ENCODE measurements around the gene CD40.
A peak's percentile ranks its signal among the peaks of the same experiment; 100 is the strongest.

CD40 gene

DNA sequence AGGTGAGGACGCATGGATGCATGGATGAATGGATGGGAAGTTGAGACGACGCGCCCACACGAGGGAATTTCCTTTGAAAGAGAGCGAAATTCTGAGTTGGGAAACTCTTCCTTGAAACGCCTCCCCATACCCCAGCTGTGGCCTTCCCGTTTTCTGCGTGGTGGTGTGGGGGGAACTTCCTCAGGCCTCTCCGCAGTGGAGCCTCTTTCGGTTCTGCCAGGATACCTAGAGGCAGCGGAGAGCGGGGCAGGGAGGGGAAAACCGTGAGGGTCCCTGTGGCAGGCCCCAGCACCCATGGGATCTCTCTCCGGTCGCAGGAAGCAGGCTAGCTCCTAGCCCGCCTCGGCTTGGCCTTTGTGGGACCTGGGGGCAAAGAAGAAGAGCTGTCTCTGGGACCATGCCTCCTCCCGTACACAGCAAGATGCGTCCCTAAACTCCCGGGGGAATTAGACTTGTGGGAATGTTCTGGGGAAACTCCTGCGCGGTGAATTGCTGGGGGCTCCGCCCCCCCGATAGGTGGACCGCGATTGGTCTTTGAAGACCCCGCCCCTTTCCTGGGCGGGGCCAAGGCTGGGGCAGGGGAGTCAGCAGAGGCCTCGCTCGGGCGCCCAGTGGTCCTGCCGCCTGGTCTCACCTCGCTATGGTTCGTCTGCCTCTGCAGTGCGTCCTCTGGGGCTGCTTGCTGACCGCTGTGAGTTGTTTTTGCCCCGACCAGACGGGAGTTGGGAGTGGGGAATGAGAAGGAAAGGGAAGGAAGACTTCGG, at the start of gene CD40:
Gene CD40 (plus strand): TSS at position 611 of the 764 bp plus-strand sequence. CDS start 30 bp downstream, at position 641.
- peak within 1 kb of the TSS; percentile 65 to 84 (median 75) for H3K9ac ChIP-seq (ENCODE audit: low read length in 5 of 5)
- H3K36me3 ChIP-seq (ENCODE audit: control insufficient read depth in 5 of 5, insufficient read depth in 5 of 5, low read length in 5 of 5): peaks cover 0 to 12% (median 11%) of the 10 kb centered on the region in 5 donors
- H3K4me3 ChIP-seq (ENCODE audit: low read depth in 1 of 5, low read length in 5 of 5): peak within 1 kb of the TSS; percentile 69 to 81 (median 72)
- peaks cover 8 to 52% (median 42%) of the 10 kb centered on the region in 5 donors for H3K4me1 ChIP-seq (ENCODE audit: control insufficient read depth in 5 of 5, insufficient read depth in 5 of 5, low read length in 5 of 5)
- H3K27me3 ChIP-seq (ENCODE audit: control insufficient read depth in 5 of 5, insufficient read depth in 4 of 5, low read length in 5 of 5): peaks cover 0 to 2% (median 0%) of the 10 kb centered on the region in 5 donors
- peak within 1 kb of the TSS; percentile 88 for H3K27ac ChIP-seq (ENCODE audit: low read depth, low read length)
- no peaks in the 10 kb centered on the region for H3K9me3 ChIP-seq (ENCODE audit: control insufficient read depth in 5 of 5, low read length in 5 of 5)

DNA sequence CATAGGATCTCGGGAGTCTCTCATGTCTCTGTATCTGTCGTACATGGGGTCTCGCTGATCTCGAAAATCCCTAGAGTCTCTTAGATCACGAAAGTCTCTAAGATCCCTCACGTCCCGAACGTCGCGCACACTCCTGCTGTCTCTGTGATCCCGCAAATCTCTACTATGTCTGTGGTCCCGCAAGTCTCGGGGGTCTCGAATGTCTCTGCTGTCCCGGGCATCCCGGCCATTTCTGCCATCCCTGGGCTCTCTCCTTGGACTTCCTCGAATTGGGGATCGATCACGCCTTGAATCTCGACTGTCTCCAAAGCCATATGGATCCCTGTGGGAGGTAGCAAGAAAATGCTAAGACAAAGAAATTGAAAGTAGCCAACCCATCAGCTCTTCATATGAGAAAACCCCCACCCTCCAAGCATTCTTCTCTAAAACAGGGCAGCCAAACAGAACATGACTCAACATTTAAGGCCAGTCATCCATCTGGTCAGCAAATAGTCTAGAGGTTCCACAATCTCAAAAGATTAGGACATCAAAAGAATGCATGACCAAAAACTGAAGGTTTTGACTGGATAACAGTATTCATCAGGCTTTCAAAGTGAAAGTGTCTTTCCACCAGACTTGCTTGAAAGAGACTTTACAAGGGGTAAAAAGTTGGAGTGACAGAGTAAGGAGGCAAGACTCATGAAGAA, 47.8 kb upstream of the CD40 start:
- Histone ChIP-seq H3K9ac (ENCODE audit: low read length in 5 of 5) (no peak overlapping the region), H3K27ac (ENCODE audit: low read depth, low read length) (no peak overlapping the region), H3K36me3 (ENCODE audit: control insufficient read depth in 5 of 5, insufficient read depth in 5 of 5, low read length in 5 of 5) (peaks cover 49 to 69% (median 60%) of the 10 kb centered on the region in 5 donors), H3K4me3 (ENCODE audit: low read depth in 1 of 5, low read length in 5 of 5) (no peak overlapping the region), H3K4me1 (ENCODE audit: control insufficient read depth in 5 of 5, insufficient read depth in 5 of 5, low read length in 5 of 5) (no peaks in the 10 kb centered on the region), H3K9me3 (ENCODE audit: control insufficient read depth in 5 of 5, low read length in 5 of 5) (no peaks in the 10 kb centered on the region), H3K27me3 (ENCODE audit: control insufficient read depth in 5 of 5, insufficient read depth in 4 of 5, low read length in 5 of 5) (no peaks in the 10 kb centered on the region)

DNA sequence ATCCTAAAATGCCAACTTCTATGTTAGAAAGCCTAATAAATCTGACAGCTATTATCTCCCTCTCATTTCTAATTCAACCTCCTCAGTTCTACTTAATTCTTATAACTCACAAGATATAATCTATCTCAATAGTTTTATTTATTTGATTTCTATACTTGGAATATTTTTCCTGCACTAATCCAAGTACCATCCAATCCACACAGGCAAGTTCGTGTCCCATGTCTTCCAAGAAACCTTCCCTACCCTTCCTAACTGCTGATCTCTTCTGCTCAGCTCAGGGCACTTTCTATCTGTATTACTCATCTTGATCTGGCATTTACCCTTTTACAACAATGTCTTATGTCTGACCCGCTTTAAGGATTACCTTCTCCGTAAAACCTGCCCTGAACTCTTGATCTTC, 46.5 kb upstream of the CD40 start:
- H3K4me3 ChIP-seq (ENCODE audit: low read depth in 1 of 5, low read length in 5 of 5): no peak overlapping the region
- peaks cover 48 to 64% (median 52%) of the 10 kb centered on the region in 5 donors for H3K36me3 ChIP-seq (ENCODE audit: control insufficient read depth in 5 of 5, insufficient read depth in 5 of 5, low read length in 5 of 5)
- H3K9ac ChIP-seq (ENCODE audit: low read length in 5 of 5): no peak overlapping the region
- no peaks in the 10 kb centered on the region for H3K4me1 ChIP-seq (ENCODE audit: control insufficient read depth in 5 of 5, insufficient read depth in 5 of 5, low read length in 5 of 5)
- no peak overlapping the region for H3K27ac ChIP-seq (ENCODE audit: low read depth, low read length)
- H3K27me3 ChIP-seq (ENCODE audit: control insufficient read depth in 5 of 5, insufficient read depth in 4 of 5, low read length in 5 of 5): no peaks in the 10 kb centered on the region
- no peaks in the 10 kb centered on the region for H3K9me3 ChIP-seq (ENCODE audit: control insufficient read depth in 5 of 5, low read length in 5 of 5)

DNA sequence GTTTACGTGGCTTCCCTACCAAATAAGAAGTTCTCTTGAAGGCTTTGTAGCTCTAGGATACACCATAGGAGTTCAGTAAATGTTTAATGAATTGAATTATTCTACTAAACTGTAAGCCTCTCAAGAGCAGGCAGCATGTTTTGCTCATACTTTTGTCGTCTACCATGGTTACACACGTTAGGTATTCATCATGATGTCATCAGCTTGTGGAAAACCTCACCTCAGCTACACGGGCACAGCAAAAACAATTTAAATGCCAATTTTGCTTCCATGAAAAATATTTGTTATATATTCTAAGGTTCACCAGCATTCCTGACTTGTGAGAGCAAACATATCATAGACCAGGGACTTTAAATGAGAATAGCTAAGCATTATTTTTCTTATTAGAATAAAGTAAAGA, 45.1 kb upstream of the CD40 start:
- Histone ChIP-seq H3K9me3 (ENCODE audit: control insufficient read depth in 5 of 5, low read length in 5 of 5) (no peaks in the 10 kb centered on the region), H3K36me3 (ENCODE audit: control insufficient read depth in 5 of 5, insufficient read depth in 5 of 5, low read length in 5 of 5) (peaks cover 44 to 62% (median 48%) of the 10 kb centered on the region in 5 donors), H3K4me1 (ENCODE audit: control insufficient read depth in 5 of 5, insufficient read depth in 5 of 5, low read length in 5 of 5) (no peaks in the 10 kb centered on the region)

DNA sequence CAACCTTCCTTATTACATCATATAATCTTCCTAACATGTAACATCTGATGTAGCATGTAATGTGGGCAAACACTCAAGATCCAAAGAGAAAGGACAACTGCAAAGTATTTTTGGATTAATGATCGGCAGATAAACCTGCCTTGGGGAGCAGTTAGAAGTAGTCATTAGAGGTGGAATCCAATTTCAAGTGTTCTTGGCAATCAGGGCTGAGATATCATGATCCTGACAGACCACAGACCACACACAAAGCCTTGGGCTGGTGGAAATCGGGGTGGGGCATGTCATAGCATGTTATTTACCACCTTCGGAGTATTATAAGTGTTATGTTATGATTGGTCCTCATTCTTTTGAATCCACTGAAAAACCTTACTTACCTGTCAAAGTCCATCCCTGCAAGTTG, 44.7 kb upstream of the CD40 start:
- Histone ChIP-seq H3K4me3 (ENCODE audit: low read depth in 1 of 5, low read length in 5 of 5) (no peak overlapping the region), H3K4me1 (ENCODE audit: control insufficient read depth in 5 of 5, insufficient read depth in 5 of 5, low read length in 5 of 5) (no peaks in the 10 kb centered on the region), H3K36me3 (ENCODE audit: control insufficient read depth in 5 of 5, insufficient read depth in 5 of 5, low read length in 5 of 5) (peaks cover 44 to 62% (median 49%) of the 10 kb centered on the region in 5 donors), H3K9ac (ENCODE audit: low read length in 5 of 5) (no peak overlapping the region), H3K27ac (ENCODE audit: low read depth, low read length) (no peak overlapping the region), H3K27me3 (ENCODE audit: control insufficient read depth in 5 of 5, insufficient read depth in 4 of 5, low read length in 5 of 5) (no peaks in the 10 kb centered on the region), H3K9me3 (ENCODE audit: control insufficient read depth in 5 of 5, low read length in 5 of 5) (no peaks in the 10 kb centered on the region)

More for the DNA sequence above, 45.1 kb upstream of the CD40 start:
- no peaks in the 10 kb centered on the region for H3K27me3 ChIP-seq (ENCODE audit: control insufficient read depth in 5 of 5, insufficient read depth in 4 of 5, low read length in 5 of 5)
- no peak overlapping the region for H3K4me3 ChIP-seq (ENCODE audit: low read depth in 1 of 5, low read length in 5 of 5)
- H3K9ac ChIP-seq (ENCODE audit: low read length in 5 of 5): no peak overlapping the region
- H3K27ac ChIP-seq (ENCODE audit: low read depth, low read length): no peak overlapping the region

DNA sequence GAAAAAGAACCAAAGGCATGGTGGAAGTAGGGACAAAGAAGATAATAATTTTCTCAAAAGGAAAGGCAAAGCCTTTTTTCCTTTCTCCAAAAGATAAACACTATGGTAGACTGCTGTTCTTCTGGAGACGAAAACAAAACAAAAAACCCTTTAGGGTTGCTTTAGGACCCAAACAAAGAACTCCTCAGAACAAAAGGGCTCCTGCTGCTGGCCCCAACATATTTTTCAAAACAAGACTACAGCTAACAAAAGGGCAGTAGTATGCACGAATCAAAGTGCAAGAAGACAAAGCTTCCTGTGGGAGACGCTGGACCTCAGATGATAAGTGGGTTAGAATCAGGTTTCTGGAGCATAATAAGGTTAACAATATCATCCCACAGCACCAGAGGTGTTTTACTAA, 44.1 kb upstream of the CD40 start:
- Histone ChIP-seq H3K4me1 (ENCODE audit: control insufficient read depth in 5 of 5, insufficient read depth in 5 of 5, low read length in 5 of 5) (no peaks in the 10 kb centered on the region), H3K36me3 (ENCODE audit: control insufficient read depth in 5 of 5, insufficient read depth in 5 of 5, low read length in 5 of 5) (peaks cover 48 to 63% (median 51%) of the 10 kb centered on the region in 5 donors), H3K4me3 (ENCODE audit: low read depth in 1 of 5, low read length in 5 of 5) (no peak overlapping the region), H3K27ac (ENCODE audit: low read depth, low read length) (no peak overlapping the region), H3K9ac (ENCODE audit: low read length in 5 of 5) (no peak overlapping the region), H3K9me3 (ENCODE audit: control insufficient read depth in 5 of 5, low read length in 5 of 5) (no peaks in the 10 kb centered on the region), H3K27me3 (ENCODE audit: control insufficient read depth in 5 of 5, insufficient read depth in 4 of 5, low read length in 5 of 5) (no peaks in the 10 kb centered on the region)

DNA sequence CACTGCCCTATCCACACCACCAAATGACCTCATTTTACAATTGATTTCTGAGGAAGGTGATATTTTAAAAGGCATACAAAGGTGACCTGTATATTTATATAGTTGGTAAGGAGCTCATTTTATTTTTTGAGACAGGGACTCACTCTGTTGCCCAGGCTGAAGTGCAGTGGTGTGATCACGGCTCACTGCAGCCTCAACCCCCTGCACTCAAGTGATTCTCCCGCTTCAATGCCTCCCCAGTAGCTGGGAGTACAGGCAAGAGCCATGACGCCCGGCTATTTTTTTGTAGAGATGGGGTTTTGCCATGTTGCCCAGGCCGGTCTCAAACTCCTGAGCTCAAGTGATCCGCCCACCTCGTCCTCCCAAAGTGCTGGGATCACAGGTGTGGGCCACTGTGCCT, 41.3 kb upstream of the CD40 start:
- Histone ChIP-seq H3K9me3 (ENCODE audit: control insufficient read depth in 5 of 5, low read length in 5 of 5) (no peaks in the 10 kb centered on the region), H3K36me3 (ENCODE audit: control insufficient read depth in 5 of 5, insufficient read depth in 5 of 5, low read length in 5 of 5) (peaks cover 39 to 56% (median 46%) of the 10 kb centered on the region in 5 donors), H3K4me1 (ENCODE audit: control insufficient read depth in 5 of 5, insufficient read depth in 5 of 5, low read length in 5 of 5) (peaks cover 0 to 3% (median 0%) of the 10 kb centered on the region in 5 donors), H3K27ac (ENCODE audit: low read depth, low read length) (no peak overlapping the region), H3K27me3 (ENCODE audit: control insufficient read depth in 5 of 5, insufficient read depth in 4 of 5, low read length in 5 of 5) (no peaks in the 10 kb centered on the region), H3K4me3 (ENCODE audit: low read depth in 1 of 5, low read length in 5 of 5) (no peak overlapping the region), H3K9ac (ENCODE audit: low read length in 5 of 5) (no peak overlapping the region)

DNA sequence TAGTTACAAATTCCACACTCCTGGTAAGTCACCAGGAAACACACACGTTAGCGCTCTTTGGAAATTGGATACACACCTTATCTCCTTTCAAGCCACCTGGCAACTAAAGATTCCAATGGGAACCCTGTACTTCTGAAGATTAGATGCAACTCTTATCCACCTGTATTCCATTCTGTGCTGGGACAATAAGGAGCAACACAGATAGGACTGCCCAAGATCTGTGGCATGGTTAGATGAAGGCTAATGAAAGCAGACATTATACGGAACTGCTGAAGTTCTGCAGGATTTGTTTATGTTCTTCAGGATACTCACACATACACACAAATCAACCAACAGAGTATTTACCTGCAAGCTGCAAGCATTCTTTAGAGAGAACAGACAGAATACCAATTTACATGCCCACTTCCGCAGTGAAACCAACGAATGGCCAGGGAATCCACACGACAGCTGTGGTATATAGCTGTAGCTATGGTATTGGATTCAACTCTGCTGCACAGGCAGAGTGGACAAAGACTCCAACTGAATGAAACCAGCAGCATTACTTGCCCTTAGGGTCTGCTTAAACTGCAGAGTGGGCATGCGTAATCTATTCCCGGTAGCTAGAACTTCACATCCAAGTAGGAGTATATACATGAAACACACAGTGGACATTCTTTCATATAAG, 40.3 kb upstream of the CD40 start:
- H3K27me3 ChIP-seq (ENCODE audit: control insufficient read depth in 5 of 5, insufficient read depth in 4 of 5, low read length in 5 of 5): no peaks in the 10 kb centered on the region
- H3K36me3 ChIP-seq (ENCODE audit: control insufficient read depth in 5 of 5, insufficient read depth in 5 of 5, low read length in 5 of 5): peaks cover 39 to 55% (median 44%) of the 10 kb centered on the region in 5 donors
- H3K4me3 ChIP-seq (ENCODE audit: low read depth in 1 of 5, low read length in 5 of 5): no peak overlapping the region
- no peak overlapping the region for H3K9ac ChIP-seq (ENCODE audit: low read length in 5 of 5)
- no peaks in the 10 kb centered on the region for H3K9me3 ChIP-seq (ENCODE audit: control insufficient read depth in 5 of 5, low read length in 5 of 5)
- peaks cover 0 to 9% (median 0%) of the 10 kb centered on the region in 5 donors for H3K4me1 ChIP-seq (ENCODE audit: control insufficient read depth in 5 of 5, insufficient read depth in 5 of 5, low read length in 5 of 5)
- H3K27ac ChIP-seq (ENCODE audit: low read depth, low read length): no peak overlapping the region

DNA sequence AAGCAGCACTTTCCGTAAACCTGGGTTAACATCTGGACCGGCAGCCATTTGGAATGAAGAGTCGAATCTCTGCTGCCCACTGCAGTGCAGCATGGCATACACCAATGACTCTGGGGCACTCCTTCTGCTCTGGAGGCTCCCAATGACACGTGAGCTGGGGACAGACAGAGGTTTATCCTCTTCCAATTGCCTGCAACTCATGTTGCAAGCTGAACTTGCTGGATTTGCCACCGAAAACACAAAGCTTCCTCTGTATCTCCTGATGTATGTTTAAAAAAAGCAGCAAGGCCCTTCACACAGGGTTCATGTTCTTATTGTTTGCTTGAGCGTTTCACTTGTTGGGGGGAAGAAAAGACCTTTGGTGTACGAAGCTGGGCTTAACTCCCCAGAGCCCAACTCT, 39.2 kb upstream of the CD40 start:
- H3K4me3 ChIP-seq (ENCODE audit: low read depth in 1 of 5, low read length in 5 of 5): no peak overlapping the region
- no peak overlapping the region for H3K27ac ChIP-seq (ENCODE audit: low read depth, low read length)
- H3K4me1 ChIP-seq (ENCODE audit: control insufficient read depth in 5 of 5, insufficient read depth in 5 of 5, low read length in 5 of 5): peaks cover 0 to 21% (median 10%) of the 10 kb centered on the region in 5 donors
- H3K9ac ChIP-seq (ENCODE audit: low read length in 5 of 5): no peak overlapping the region
- H3K9me3 ChIP-seq (ENCODE audit: control insufficient read depth in 5 of 5, low read length in 5 of 5): no peaks in the 10 kb centered on the region
- no peaks in the 10 kb centered on the region for H3K27me3 ChIP-seq (ENCODE audit: control insufficient read depth in 5 of 5, insufficient read depth in 4 of 5, low read length in 5 of 5)
- peaks cover 37 to 47% (median 41%) of the 10 kb centered on the region in 5 donors for H3K36me3 ChIP-seq (ENCODE audit: control insufficient read depth in 5 of 5, insufficient read depth in 5 of 5, low read length in 5 of 5)

DNA sequence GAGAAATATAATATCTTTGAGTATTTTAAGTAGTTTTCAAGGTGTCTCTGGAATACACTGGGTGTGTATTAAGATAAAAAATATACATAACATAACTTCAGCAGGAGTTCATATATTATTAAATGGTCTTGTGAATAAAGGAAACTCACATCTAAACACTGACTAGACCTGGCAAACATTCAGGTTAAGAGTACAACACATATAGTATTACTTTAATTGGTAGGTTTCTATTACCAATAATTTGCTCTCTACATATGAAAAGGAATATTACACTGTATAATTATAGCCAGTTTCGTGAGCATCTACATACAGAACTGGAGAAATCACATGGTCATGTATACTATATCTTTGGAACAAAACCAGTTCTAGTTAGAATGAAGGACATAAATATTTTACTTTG, 37.0 kb upstream of the CD40 start:
- no peak overlapping the region for H3K27ac ChIP-seq (ENCODE audit: low read depth, low read length)

More for the DNA sequence above, 37.0 kb upstream of the CD40 start:
- H3K4me3 ChIP-seq (ENCODE audit: low read depth in 1 of 5, low read length in 5 of 5): no peak overlapping the region
- peaks cover 0 to 42% (median 30%) of the 10 kb centered on the region in 5 donors for H3K4me1 ChIP-seq (ENCODE audit: control insufficient read depth in 5 of 5, insufficient read depth in 5 of 5, low read length in 5 of 5)
- H3K9ac ChIP-seq (ENCODE audit: low read length in 5 of 5): no peak overlapping the region
- peaks cover 21 to 26% (median 22%) of the 10 kb centered on the region in 5 donors for H3K36me3 ChIP-seq (ENCODE audit: control insufficient read depth in 5 of 5, insufficient read depth in 5 of 5, low read length in 5 of 5)
- H3K9me3 ChIP-seq (ENCODE audit: control insufficient read depth in 5 of 5, low read length in 5 of 5): no peaks in the 10 kb centered on the region
- H3K27me3 ChIP-seq (ENCODE audit: control insufficient read depth in 5 of 5, insufficient read depth in 4 of 5, low read length in 5 of 5): no peaks in the 10 kb centered on the region

Measured in subcutaneous abdominal adipose tissue (tissue), 5 donors.